ENCODE results near the gene MAPRE3. TPM values are rescaled to one million over a fixed set of nuclear protein-coding genes. Genes with fewer than 3 reads are reported as not detected.

The MAPRE3 gene
- total and polyA plus RNA-seq, 9 of the 15 experiments (the other 6 are each of a cell fraction or from before 2014, with no cell fraction given) = 0.70 to 43.2 (median 12.6) TPM

DNA sequence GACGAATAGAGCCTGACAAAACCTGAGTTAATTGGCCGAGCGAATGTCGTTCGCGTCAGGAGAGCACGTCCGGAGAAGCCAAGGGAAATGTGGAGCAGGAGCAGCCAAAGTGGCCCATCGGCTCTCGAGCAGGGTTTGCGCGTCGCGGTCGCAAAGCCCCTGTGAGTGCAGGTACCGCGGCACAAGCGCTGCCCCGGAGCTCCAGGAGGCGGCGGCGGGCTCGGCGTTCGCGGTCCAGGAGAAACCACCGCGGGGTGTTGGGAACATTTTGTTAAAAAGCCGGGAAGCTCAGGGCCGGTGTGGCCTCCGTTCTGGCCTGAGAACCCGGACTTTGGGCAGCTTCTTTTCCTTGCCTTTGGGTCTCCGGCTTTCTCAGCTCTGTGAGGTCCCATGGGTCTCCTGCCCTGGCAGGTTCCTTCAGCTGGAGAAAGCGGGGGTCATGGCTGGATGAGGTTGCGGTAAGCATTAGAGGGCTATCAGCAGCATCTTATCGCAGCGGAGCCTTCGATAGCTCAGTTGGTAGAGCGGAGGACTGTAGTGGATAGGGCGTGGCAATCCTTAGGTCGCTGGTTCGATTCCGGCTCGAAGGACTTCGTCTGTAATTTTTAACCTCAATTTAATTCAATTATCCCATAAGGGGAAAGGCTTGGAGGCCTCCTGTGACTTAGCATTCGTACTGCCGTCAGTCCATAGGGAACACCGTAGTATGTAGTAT lies 80.0 kb downstream of the MAPRE3 start (continued):
- TF ChIP-seq, protein P1, sequence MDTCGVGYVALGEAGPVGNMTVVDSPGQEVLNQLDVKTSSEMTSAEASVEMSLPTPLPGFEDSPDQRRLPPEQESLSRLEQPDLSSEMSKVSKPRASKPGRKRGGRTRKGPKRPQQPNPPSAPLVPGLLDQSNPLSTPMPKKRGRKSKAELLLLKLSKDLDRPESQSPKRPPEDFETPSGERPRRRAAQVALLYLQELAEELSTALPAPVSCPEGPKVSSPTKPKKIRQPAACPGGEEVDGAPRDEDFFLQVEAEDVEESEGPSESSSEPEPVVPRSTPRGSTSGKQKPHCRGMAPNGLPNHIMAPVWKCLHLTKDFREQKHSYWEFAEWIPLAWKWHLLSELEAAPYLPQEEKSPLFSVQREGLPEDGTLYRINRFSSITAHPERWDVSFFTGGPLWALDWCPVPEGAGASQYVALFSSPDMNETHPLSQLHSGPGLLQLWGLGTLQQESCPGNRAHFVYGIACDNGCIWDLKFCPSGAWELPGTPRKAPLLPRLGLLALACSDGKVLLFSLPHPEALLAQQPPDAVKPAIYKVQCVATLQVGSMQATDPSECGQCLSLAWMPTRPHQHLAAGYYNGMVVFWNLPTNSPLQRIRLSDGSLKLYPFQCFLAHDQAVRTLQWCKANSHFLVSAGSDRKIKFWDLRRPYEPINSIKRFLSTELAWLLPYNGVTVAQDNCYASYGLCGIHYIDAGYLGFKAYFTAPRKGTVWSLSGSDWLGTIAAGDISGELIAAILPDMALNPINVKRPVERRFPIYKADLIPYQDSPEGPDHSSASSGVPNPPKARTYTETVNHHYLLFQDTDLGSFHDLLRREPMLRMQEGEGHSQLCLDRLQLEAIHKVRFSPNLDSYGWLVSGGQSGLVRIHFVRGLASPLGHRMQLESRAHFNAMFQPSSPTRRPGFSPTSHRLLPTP (IDR thresholded peaks at IDR 0.05; ENCODE audit: borderline replicate concordance, extremely low read depth, insufficient read length) = peak; percentile 94
- TF ChIP-seq SOX6 (IDR thresholded peaks at IDR 0.05) (peak; percentile 40; the same call in 1 of the 2 replicates), CCNT2 (IDR thresholded peaks at IDR 0.05; ENCODE audit: borderline replicate concordance, extremely low read depth, insufficient read length, low read depth, low read length) (no peak), TBP (optimal IDR thresholded peaks at IDR 0.05; ENCODE audit: low read depth, low read length) (peak; percentile 97), HCFC1 (IDR thresholded peaks at IDR 0.05; ENCODE audit: low read depth, low read length) (no peak), CBX1 (IDR thresholded peaks at IDR 0.05; ENCODE audit: low read depth) (no peak), CHCHD3 (CRISPR knock-in tag; IDR thresholded peaks at IDR 0.05) (no peak), PHB (CRISPR knock-in tag; IDR thresholded peaks at IDR 0.05) (0 out of 2 replicates have a peak, but pooled peaks have one; percentile 14), ELF4 (CRISPR knock-in tag; IDR thresholded peaks at IDR 0.05) (peak; percentile 72), EGR1 (conservative IDR thresholded peaks at IDR 0.05) (peak; percentile 33), KDM5B (IDR thresholded peaks at IDR 0.05; ENCODE audit: insufficient replicate concordance, low read depth, low read length) (peak; percentile 96), ARNT (IDR thresholded peaks at IDR 0.05) (no peak; a peak in 1 of 4 replicates), ZNF444 (CRISPR knock-in tag; IDR thresholded peaks at IDR 0.05) (no peak), SPI1 (IDR thresholded peaks at IDR 0.05; ENCODE audit: borderline replicate concordance, low read depth, low read length) (no peak), NRF1 (conservative IDR thresholded peaks at IDR 0.05 in 1 of 2, IDR thresholded peaks at IDR 0.05 in 1 of 2) (no peak), BACH1 (tag; IDR thresholded peaks at IDR 0.05) (no peak), GATAD2A (IDR thresholded peaks at IDR 0.05) (no peak)
- TF ChIP-seq, protein P2, sequence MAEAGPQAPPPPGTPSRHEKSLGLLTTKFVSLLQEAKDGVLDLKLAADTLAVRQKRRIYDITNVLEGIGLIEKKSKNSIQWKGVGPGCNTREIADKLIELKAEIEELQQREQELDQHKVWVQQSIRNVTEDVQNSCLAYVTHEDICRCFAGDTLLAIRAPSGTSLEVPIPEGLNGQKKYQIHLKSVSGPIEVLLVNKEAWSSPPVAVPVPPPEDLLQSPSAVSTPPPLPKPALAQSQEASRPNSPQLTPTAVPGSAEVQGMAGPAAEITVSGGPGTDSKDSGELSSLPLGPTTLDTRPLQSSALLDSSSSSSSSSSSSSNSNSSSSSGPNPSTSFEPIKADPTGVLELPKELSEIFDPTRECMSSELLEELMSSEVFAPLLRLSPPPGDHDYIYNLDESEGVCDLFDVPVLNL (CRISPR knock-in tag; IDR thresholded peaks at IDR 0.05; ENCODE audit: low read depth) = no peak
- TF ChIP-seq, protein P3, sequence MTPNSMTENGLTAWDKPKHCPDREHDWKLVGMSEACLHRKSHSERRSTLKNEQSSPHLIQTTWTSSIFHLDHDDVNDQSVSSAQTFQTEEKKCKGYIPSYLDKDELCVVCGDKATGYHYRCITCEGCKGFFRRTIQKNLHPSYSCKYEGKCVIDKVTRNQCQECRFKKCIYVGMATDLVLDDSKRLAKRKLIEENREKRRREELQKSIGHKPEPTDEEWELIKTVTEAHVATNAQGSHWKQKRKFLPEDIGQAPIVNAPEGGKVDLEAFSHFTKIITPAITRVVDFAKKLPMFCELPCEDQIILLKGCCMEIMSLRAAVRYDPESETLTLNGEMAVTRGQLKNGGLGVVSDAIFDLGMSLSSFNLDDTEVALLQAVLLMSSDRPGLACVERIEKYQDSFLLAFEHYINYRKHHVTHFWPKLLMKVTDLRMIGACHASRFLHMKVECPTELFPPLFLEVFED (CRISPR knock-in tag; conservative IDR thresholded peaks at IDR 0.05) = peak; percentile 37; the same call in 1 of the 2 replicates
- TF ChIP-seq, protein P4, sequence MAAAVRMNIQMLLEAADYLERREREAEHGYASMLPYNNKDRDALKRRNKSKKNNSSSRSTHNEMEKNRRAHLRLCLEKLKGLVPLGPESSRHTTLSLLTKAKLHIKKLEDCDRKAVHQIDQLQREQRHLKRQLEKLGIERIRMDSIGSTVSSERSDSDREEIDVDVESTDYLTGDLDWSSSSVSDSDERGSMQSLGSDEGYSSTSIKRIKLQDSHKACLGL (CRISPR knock-in tag; IDR thresholded peaks at IDR 0.05; ENCODE audit: borderline replicate concordance, poor library complexity, severe bottlenecking) = no peak
- TF ChIP-seq, protein P5, sequence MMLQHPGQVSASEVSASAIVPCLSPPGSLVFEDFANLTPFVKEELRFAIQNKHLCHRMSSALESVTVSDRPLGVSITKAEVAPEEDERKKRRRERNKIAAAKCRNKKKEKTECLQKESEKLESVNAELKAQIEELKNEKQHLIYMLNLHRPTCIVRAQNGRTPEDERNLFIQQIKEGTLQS (IDR thresholded peaks at IDR 0.05) = peak; percentile 62; the same call in 1 of the 2 replicates
- TF ChIP-seq, protein P5 (CRISPR knock-in tag; conservative IDR thresholded peaks at IDR 0.05) = no peak

Measured in K562 (cell line).